NAMALWA (cell line): Measurements from ENCODE around the gene RPL35.
A peak's percentile ranks its signal among the peaks of the same experiment; 100 is the strongest.

Source experiments
- DNase-seq: peaks from one replicate; pipeline ENCODE4 v3.0.0-alpha.2; 2015; ENCODE audit warnings: low spot score

RPL35 gene

DNA sequence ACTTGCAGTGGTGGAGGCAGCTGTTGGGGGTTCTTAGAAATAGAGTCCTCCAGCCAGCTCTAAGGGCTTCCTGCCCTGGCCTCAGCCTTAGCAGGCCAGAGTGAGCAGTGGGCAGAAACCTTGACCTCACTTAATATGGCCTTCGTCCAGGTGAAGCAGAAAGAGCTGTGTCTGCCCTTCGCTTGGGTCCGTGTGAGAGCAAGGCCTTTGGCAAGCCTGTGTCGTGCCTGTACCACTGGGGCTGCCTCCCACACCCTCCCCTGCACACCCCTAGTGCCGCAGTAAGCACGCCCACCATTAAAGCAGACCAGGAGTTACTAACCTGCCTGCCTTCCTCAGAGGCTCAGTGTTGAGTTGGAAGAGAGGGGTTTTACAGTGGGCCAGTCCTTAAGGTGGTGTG is 13.7 kb upstream of the RPL35 start:
- DNase-seq, result no peak

- no peak for DNase-seq
These were observed 11.9 kb upstream of the RPL35 start for GRCh38 chr9:124873664-124874063.

- no peak for DNase-seq
These were observed 9.4 kb upstream of the RPL35 start for GRCh38 chr9:124871156-124871561.

- DNase-seq, result peak; percentile 37
These were observed 9.0 kb upstream of the RPL35 start for GRCh38 chr9:124870723-124871122.

DNA sequence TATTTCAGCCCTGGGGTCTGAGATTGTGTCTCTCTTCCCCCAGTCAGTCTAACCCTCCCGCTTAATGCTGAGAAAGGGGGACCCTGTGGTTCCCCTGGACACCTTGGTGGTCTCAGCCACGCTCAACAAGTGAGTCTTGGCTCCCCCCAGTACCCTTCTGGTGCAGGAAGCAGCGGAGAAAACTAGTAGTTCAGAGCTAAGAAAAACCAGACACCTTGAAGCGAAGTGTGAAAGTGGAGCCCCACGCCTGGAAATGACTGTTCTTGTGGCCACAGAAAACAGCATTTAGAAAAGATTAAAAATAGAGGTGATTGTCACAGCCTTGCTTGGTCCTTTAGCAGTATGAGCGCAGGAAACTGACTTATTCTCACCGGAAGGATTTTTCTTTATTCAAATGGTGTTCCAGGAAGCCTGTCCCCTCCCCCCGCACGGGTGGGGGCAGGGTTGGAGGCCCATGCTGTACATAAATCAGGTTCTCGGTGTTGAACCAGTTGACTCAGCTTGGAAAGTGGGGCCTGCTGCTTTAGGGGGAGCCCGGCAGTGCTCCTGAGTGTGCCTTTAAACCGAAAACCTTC is 8.3 kb upstream of the RPL35 start:
- peak; percentile 69 for DNase-seq

DNA sequence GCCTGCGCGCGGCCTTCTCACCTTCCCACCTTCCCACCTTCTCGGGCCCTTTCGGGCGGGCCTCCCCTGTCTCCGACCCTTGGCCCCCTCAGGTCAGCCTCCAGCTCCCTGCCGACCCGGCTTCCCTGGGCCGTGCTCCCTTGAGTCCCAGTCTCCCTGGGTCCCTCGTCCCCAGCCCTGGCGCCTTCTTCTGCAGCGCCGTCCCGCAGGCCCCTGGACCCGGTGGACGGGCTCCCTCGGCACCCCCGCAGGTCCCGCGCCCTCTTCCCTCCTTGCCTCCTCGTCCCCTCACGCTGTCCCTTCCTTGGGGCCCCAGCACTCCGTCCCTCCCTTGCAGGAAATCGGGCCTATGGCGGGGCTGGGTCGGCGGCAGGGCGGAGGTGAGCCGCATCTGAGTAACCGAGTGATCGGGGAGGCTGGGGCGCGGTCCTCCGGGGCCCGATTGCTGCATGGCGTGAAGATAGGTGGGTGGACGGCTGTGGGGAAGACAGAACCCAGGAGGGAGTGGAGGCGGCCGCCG is 7.8 kb upstream of the RPL35 start:
- DNase-seq, result peak; percentile 48

DNA sequence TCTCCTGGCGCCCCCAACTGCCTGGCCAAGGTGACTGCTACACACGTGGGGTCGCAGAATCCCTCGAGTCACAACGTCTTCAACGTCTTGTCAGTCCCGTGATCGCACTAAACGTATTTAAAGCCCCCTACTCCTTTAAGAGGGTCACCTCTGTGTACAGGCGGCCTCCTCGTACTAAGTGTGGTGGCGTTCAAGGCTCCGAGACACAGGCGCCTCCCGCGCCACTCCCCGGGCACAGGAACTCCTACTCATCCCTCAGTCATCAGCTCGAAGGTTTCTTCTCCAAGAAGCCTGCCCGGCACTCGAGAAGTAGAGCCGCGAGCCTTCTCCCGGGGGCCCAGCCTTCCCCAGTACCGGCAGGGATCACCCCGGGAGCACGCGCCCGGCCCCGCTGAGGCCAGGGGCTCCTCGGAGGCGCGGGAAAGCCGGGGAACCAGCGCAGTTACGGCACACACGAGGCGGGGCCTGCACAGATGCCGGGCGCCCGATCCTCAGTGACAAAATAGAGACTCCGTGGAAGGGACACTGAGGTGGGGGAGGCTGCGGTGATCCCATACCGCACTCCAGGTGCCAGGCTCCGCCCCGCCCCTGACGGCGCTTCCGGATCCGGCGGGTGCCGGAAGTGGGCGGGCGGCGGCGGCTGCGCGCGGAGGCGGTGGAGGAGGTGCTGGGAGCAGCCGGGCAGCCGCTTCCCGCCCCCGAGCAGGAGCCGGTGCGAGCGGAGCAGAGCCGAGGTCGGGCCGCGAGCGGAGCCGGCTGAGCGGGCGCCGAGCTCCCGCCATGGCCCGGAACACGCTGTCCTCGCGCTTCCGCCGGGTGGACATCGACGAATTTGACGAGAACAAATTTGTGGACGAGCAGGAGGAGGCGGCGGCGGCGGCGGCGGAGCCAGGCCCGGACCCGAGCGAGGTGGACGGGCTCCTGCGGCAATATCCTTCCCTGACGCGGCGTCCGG is 7.0 kb upstream of the RPL35 start:
- DNase-seq, result peak; percentile 94

DNA sequence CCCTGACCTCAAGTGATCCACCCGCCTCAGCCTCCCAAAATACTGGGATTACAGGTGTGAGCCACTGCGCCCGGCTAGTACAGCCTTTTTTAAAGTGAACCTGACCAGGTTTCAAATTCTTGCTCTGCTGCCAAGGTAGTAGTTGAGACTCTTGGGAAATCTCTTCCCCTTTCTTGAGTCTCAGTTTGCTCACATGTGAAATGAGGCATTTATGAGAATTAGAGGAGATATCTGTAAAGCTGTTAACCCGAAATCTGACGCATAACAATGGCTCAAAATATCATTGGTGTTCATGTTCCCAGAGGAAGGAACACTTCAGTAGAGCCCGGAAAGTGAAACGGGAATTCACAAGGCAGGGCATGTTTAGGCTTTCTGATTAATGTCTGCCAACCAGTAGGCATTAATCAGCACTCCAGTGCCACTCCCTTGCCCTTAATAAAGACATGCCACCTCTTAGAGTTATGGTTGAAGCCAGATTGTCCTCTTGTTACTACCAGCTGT is 1.7 kb upstream of the RPL35 start:
- peak; percentile 35 for DNase-seq

DNA sequence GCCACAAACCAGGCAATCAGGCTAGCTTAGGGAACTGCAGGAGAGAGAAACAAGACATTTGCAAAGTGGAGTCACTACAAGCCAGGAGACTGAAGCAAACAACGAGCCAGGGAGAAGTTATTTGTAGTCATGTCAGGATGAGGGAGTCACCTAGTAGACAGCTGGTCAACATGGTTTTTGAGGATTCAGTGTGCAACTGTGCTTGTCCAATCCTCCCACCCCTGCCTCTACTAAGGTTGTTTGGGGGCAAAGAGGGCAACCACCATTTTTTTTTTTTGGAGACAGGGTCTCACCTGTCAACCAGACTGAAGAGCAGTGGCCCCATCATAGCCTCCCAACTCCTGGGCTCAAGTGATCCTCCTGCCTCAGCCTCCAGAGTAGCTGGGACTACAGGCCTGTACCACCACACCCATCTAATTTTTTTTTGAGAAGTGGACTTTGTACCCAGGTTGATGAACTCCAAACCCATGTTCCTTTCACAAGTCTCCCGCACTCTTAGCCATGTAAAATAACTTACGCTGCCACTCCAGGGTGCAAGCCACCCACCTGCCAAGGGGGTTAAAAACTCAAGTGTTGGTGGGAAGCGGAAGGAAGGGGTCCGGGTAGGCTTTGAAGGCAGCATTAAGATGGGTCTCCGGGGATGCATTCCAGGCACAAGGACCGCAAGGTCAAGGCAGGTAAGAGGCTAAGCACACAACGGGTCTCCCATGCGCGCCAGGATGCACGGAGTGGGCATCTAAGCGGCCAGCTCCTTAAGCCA is 995 bp downstream of the RPL35 start:
- DNase-seq, result no peak

DNA sequence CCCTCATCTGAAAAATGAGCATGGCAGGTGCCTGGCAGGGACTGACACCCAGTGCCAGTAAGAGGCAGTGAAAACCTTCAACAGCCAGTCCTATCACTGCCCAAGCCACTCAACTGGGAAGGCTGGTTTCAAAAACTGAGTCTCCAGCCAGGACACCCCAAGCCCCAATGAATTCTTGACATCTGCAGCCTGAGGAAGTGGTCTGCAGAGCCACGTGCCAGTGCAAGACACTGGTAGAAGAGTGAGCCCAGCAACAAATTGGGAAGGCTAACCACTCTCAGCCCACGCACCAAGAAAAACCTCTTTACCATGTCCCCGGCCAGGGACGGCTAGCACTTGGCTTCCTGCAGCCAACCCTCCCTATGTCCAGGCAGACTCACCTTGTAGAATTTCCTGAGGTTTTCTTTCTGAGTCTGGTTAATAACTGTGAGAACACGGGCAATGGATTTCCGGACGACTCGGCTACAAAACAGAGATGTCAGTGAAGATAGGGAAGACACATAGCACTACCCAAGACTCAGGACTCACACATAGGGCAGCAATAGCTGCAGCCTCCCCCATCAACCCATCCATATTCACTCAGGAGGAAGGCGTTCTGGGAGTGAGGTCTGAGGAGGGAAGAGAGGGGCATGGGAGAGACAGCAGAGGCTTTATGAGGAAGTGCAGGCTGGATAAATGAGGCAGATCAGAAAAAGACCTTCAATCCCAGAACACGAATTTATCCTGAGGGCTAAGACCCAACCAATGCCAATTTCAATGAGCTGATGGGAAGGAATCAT is 1.8 kb downstream of the RPL35 start:
- DNase-seq, result no peak

DNA sequence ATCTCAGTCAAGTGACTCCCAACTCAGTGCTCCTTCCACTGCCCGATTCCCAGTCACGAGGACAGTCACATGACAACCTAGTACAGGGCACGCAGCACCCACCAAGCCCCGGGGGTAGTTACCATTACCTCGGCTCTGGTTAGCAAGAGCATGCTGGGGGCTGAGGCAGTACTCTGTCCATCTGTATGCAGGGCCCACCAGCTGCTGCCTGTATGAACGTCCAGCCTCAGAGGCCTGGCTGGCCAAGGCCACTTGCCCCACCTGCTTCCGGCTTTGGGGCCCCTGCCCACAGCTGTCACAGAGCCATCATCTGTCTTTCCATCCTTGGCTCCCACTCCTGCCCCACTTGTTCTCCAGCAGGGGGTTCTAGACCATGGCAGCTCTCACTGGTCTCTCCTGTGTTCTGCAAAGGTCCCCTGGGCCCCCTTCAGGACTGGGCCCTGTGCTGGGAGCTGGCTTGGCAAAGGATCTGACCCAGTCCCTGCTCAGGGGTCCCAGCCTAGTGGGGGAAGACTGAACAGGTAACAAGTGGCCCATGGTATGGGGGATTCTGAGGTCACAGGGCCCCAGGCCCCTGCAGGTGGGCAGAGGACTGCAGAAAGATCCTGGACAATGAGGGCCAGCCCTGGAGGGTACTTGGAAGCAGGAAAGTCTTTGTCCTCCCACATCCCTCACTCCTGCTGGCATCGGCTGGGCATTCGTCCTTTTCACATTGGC is 3.3 kb downstream of the RPL35 start:
- DNase-seq, result peak; percentile 42

DNA sequence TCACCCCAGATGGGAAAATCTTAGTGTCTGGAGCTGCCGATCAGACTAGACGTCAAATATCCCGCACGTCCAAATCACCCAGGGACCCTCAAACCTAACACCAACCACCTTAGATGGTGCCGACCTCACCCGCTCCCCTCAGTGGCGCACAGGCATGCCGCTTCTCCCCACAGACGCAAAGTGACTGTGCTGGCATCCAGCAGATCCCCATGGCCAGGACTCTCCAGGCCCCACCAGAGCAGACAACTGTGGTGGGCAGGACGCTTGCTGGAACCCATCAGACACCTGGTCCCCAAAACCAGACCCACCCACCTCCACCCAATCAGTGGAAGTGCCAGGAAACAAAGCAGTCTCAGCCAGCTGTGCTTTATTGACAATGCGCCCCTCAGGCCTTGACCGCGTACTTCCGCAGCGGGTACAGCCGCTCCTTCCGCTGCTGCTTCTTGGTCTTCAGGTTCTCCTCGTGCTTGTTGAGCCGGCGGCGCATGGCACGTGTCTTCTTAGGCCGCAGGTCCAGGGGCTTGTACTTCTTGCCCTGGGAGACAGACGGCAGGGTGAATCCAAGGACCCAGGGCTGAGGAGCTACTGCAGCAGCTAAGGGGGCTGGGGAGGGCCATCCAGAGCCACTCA is 4.1 kb downstream of the RPL35 start:
- peak; percentile 63 for DNase-seq

DNA sequence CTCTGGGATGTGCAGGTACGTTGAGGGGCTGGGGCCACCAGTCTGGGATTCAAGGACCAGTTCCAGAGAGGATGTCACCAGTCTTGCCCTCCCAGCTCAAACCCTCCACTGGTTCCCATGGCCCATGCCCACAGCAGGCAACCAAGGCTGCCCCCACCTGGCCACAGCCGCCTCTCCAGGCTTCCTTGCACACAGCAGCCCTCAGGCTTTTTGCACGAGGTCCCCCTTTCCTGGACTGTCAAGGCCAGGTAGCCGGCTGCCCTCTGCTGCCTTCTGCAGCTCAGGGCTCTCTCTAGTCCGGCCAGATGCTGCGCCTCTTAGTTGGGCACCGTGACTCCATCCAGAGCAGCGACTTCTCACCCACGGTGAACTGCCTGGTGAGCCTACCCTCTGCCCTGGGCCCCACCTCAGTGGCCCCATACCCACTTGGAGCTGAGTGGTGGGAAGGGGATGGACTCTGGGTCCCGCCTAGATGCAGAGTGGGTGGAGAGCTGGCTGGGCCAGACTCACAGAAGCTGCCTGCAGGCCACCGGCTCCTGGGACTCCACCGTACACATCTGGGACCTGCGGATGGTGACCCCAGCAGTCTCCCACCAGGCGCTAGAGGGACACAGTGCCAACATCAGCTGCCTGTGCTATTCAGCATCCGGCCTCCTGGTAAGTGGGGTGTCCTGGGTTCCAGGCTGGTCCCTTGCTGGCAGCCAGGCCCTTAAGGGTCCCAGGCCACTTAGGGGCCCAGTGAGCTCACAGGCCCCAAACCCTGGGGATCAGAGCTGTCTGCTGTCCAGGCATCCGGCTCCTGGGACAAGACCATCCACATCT is 5.6 kb downstream of the RPL35 start:
- DNase-seq, result peak; percentile 54

DNA sequence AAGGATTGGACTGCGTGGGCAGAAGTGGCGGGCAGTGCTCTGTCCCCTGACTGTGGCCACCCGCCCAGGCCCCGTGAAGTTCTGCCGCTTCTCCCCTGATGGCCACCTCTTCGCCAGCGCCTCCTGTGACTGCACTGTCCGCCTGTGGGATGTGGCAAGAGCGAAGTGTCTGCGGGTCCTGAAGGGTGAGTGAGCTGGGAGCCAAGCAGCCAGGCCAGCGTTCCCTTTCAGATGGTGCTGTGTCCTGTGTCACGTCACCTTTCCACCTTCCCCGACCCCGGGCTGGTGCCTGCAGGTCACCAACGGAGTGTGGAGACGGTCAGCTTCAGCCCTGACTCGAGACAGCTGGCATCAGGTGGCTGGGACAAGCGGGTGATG is 6.2 kb downstream of the RPL35 start:
- DNase-seq, result no peak

DNA sequence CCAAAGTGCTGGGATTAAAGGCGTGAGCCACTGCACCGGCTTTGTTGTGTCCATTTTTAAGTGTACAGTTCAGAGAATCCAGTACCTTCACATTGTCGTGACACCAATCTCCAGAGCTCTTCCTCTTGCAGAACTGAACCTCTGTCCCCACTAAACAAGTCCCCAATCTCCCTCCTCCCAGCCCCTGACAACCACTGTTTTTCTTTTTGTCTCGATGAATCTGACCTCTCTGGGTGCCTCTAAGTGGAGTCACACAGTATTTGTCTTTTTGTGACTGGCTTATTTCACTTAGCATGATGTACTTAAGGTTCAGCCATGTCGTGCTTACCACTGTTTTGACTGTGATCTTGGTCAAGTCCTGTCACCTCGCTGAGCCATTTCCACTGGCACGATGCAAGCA is 6.9 kb downstream of the RPL35 start:
- peak; percentile 50 for DNase-seq

DNA sequence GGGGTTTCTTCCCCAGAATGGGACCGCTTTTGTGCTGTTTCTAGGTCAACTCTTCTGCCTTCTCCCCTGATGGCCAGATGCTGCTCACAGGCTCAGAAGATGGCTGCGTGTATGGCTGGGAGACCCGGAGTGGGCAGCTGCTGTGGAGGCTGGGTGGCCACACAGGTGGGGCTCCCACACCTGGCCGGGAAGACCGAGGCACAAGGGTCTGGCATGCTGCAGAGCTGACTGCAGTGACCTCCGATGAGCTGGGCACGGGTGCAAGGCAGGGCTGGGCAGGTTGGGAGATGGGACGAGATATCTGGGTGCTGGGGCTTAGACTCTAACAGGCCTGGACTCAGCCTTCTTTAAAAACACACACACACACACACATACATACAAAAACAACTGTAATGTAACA is 7.6 kb downstream of the RPL35 start:
- no peak for DNase-seq

GRCh38 chr9:124853605-124854143 is 8.1 kb downstream of the RPL35 start:
- no peak for DNase-seq

DNA sequence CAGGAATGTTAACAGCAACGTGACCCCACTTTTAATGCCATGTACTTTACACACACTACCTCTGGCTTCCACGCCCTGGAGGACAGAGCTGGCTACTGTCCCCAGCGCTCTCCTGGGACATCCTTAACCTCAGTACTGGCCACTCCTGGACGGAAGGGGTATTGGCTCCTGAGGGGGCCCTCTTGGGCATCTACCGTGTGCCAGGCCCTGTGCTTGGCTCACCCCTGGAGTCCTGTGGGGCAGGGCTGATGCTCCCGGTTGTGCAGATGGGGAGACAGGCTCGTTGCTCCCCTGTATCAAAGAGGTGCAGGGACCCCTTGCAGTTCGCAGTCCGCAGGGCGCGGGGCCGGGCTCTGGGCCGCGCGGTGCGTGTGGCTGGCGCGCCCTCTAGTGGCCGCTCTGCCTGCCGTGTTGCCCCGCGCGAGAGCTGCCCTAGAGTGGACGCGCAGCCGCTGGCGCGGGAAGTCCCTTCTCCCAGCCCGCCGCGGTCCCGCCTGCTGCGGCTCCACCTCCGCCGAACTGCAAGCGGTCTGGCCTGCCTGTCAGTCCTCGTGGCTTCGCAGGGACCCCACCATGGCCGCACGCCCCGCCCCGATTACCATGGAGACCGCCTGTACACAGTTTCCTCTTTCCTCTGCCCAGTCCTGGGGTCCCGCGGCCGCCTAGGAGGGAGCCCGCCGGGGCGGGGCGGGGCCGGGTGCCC is 8.8 kb downstream of the RPL35 start, which contains the start of gene WDR38:
TSS of gene WDR38 (plus strand) at position 632 of the 703 bp plus-strand sequence. CDS start 72 bp downstream, outside the sequence.
- peak; percentile 83 for DNase-seq
